A673 (cell line): ENCODE data around the gene ACTN4.

ENCODE experiments used
- EZH2 ChIP-seq: fragments of 200-600 bp; sonication (generic); IDR thresholded peaks from 2 replicates; pipeline ENCODE4 v1.6.1; 2017; ENCODE audit warnings: borderline replicate concordance, low read depth, mild to moderate bottlenecking, mixed read lengths, antibody characterized with exemption, low read length; ENCODE audit not compliant: poor library complexity, severe bottlenecking
- TF ChIP-seq, protein P1 (sequence below): fragments of 300-800, 200-600 bp; sonication (generic); conservative IDR thresholded peaks from 2 replicates; pipeline ENCODE4 v1.5.1; 2017; ENCODE audit warnings: low read depth, mild to moderate bottlenecking, antibody characterized with exemption, low read length, moderate library complexity, mixed read lengths

- TF ChIP-seq, protein P1, sequence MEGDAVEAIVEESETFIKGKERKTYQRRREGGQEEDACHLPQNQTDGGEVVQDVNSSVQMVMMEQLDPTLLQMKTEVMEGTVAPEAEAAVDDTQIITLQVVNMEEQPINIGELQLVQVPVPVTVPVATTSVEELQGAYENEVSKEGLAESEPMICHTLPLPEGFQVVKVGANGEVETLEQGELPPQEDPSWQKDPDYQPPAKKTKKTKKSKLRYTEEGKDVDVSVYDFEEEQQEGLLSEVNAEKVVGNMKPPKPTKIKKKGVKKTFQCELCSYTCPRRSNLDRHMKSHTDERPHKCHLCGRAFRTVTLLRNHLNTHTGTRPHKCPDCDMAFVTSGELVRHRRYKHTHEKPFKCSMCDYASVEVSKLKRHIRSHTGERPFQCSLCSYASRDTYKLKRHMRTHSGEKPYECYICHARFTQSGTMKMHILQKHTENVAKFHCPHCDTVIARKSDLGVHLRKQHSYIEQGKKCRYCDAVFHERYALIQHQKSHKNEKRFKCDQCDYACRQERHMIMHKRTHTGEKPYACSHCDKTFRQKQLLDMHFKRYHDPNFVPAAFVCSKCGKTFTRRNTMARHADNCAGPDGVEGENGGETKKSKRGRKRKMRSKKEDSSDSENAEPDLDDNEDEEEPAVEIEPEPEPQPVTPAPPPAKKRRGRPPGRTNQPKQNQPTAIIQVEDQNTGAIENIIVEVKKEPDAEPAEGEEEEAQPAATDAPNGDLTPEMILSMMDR, result no peak
- TF ChIP-seq EZH2, result no peak
These were observed 87.2 kb downstream of the ACTN4 start for GRCh38 chr19:38734426-38735256.
